ENCODE results near the gene RBPMS2.
A peak's percentile ranks its signal among the peaks of the same experiment; 100 is the strongest.

RBPMS2 gene

DNA sequence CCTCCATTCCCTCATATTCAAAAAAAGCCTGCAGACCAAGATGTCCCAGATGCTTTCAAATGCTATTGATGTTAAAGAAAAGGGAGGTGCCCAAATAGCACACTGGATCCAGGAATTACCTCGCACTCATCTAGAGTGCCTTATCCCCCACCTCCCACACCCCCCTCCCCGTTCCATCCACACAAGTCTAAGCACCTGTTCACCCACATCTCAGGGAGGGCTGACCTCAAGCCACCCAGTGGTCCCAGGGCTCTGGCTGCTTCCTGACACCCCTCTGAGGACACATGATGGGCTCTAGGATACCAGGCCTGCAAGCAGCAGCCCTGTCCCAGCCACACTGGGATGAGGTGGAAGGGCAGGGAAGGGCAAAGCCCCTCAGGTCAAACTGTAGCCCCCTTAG, 4.8 kb downstream of the RBPMS2 start:
- Histone ChIP-seq H3K79me1 (replicated peaks; ENCODE audit: low read length, poor library complexity, severe bottlenecking) (peaks cover 4% of the 10 kb centered on the region), H2AFZ (ENCODE audit: low read depth, low read length) (no peak overlapping the region), H3K36me3 (ENCODE audit: control insufficient read depth in 1 of 2, insufficient read depth in 2 of 2, low read depth in 1 of 2, low read length in 2 of 2) (peaks cover 0 to 5% of the 10 kb centered on the region in 2 experiments), H3K14ac (ENCODE audit: low read length in 2 of 2) (no peak overlapping the region), H4K8ac (ENCODE audit: low read length) (peak overlapping the region; percentile 12), H3K4ac (ENCODE audit: low read depth in 1 of 2, low read length in 2 of 2) (no peak overlapping the region), H3K27me3 (ENCODE audit: control insufficient read depth in 1 of 2, insufficient read depth in 1 of 2, low read length in 2 of 2) (peaks cover 0 to 24% of the 10 kb centered on the region in 2 experiments), H4K91ac (ENCODE audit: low read length) (no peak overlapping the region), H2BK120ac (ENCODE audit: low read depth, low read length) (peak overlapping the region; percentile 19), H3K9ac (ENCODE audit: low read length) (no peak overlapping the region), H3K9me3 (ENCODE audit: control insufficient read depth, low read length) (no peaks in the 10 kb centered on the region), H2BK12ac (ENCODE audit: low read length in 2 of 2) (no peak overlapping the region), H2BK15ac (ENCODE audit: low read depth, poor library complexity, severe bottlenecking) (no peak overlapping the region), H3K4me2 (ENCODE audit: low read length, poor library complexity, severe bottlenecking) (peak overlapping the region; percentile 6), H3K23ac (ENCODE audit: low read length in 2 of 2) (no peak overlapping the region), H3K4me1 (ENCODE audit: control insufficient read depth, insufficient read depth, low read depth, low read length) (peaks cover 16% of the 10 kb centered on the region), H2BK5ac (ENCODE audit: low read depth, low read length, poor library complexity, severe bottlenecking) (no peak overlapping the region), H3K4me3 (ENCODE audit: insufficient read depth in 1 of 2, low read depth in 1 of 2, low read length in 2 of 2) (no peak overlapping the region), H2AK5ac (ENCODE audit: low read length, severe bottlenecking) (no peak overlapping the region), H3K27ac (ENCODE audit: low read length, poor library complexity, severe bottlenecking) (no peak overlapping the region), H3K18ac (ENCODE audit: low read depth in 1 of 2, low read length in 2 of 2) (no peak overlapping the region)
- WGBS = 80% methylated on average over 1 of the region's 2 CpGs
- no peak for DNase-seq

DNA sequence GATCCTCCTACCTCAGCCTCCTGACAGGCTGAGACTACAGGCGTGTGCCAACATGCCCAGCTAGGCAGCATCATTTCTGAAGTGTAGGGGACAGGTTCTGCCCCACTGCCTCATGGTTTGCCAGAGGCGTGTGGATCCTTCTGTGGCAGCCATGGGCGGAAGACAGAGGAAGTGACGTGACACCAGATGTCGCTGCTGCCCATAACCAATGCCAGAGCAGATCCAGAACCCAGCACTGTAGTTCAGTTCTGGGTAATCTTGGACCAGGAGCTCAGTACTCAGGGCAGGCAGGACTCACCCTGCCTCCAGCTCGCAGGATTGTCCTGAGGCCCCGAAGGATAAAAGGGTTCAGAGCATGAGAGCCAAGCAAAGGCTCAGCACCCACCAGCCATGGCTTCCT, 8.2 kb downstream of the RBPMS2 start:
- WGBS = 96% methylated on average over 7 of the region's 7 CpGs
- H2BK120ac ChIP-seq (ENCODE audit: low read depth, low read length) = peak overlapping the region; percentile 61
- no peak overlapping the region for H2BK15ac ChIP-seq (ENCODE audit: low read depth, poor library complexity, severe bottlenecking)
- peak overlapping the region in 1 of 2 experiments; percentile 66 for H2BK12ac ChIP-seq (ENCODE audit: low read length in 2 of 2)
- H3K4me3 ChIP-seq (ENCODE audit: insufficient read depth in 1 of 2, low read depth in 1 of 2, low read length in 2 of 2) = peak overlapping the region in 1 of 2 experiments; percentile 26
- H3K23ac ChIP-seq (ENCODE audit: low read length in 2 of 2) = peak overlapping the region in 1 of 2 experiments; percentile 66
- no peak for DNase-seq
- no peaks in the 10 kb centered on the region for H3K27me3 ChIP-seq (ENCODE audit: control insufficient read depth in 1 of 2, insufficient read depth in 1 of 2, low read length in 2 of 2)
- H3K9me3 ChIP-seq (ENCODE audit: control insufficient read depth, low read length) = no peaks in the 10 kb centered on the region
- peaks cover 0 to 5% of the 10 kb centered on the region in 2 experiments for H3K36me3 ChIP-seq (ENCODE audit: control insufficient read depth in 1 of 2, insufficient read depth in 2 of 2, low read depth in 1 of 2, low read length in 2 of 2)
- no peak overlapping the region for H3K14ac ChIP-seq (ENCODE audit: low read length in 2 of 2)
- peak overlapping the region; percentile 54 for H4K8ac ChIP-seq (ENCODE audit: low read length)
- H2AFZ ChIP-seq (ENCODE audit: low read depth, low read length) = no peak overlapping the region
- no peak overlapping the region for H2BK5ac ChIP-seq (ENCODE audit: low read depth, low read length, poor library complexity, severe bottlenecking)
- H3K4me2 ChIP-seq (ENCODE audit: low read length, poor library complexity, severe bottlenecking) = no peak overlapping the region
- H2AK5ac ChIP-seq (ENCODE audit: low read length, severe bottlenecking) = peak overlapping the region; percentile 32
- H3K4me1 ChIP-seq (ENCODE audit: control insufficient read depth, insufficient read depth, low read depth, low read length) = peaks cover 4% of the 10 kb centered on the region
- no peak overlapping the region for H3K9ac ChIP-seq (ENCODE audit: low read length)
- peaks cover 4% of the 10 kb centered on the region for H3K79me1 ChIP-seq (replicated peaks; ENCODE audit: low read length, poor library complexity, severe bottlenecking)
- H3K4ac ChIP-seq (ENCODE audit: low read depth in 1 of 2, low read length in 2 of 2) = peak overlapping the region in 1 of 2 experiments; percentile 61
- peak overlapping the region; percentile 25 for H4K91ac ChIP-seq (ENCODE audit: low read length)
- H3K27ac ChIP-seq (ENCODE audit: low read length, poor library complexity, severe bottlenecking) = no peak overlapping the region
- H3K18ac ChIP-seq (ENCODE audit: low read depth in 1 of 2, low read length in 2 of 2) = peak overlapping the region in 1 of 2 experiments; percentile 18

DNA sequence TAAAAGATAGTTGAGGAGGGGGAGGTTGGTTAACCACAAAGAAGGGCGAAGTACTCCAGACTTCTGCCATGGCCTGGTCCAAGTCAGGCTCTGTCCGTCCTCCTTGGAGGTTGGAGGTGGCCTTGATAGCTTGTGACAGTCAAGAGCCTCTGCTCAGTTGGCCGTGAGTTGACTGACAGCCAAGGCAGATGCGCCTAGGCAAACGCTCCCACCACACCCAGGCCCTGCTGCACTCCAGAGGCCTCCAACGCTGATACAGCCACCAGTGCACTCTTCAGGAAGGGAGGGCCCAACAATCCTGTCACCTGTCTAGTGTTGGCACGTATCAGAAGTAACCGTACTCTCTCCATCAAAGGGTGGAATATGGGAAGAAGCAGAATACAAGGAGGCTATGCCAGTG, 9.3 kb downstream of the RBPMS2 start:
- Histone ChIP-seq H3K4me3 (ENCODE audit: insufficient read depth in 1 of 2, low read depth in 1 of 2, low read length in 2 of 2) (no peak overlapping the region), H2BK5ac (ENCODE audit: low read depth, low read length, poor library complexity, severe bottlenecking) (no peak overlapping the region), H3K23ac (ENCODE audit: low read length in 2 of 2) (no peak overlapping the region), H3K18ac (ENCODE audit: low read depth in 1 of 2, low read length in 2 of 2) (peak overlapping the region in 1 of 2 experiments; percentile 43), H3K27ac (ENCODE audit: low read length, poor library complexity, severe bottlenecking) (no peak overlapping the region), H3K79me1 (replicated peaks; ENCODE audit: low read length, poor library complexity, severe bottlenecking) (peaks cover 6% of the 10 kb centered on the region), H3K9me3 (ENCODE audit: control insufficient read depth, low read length) (no peaks in the 10 kb centered on the region), H2AK5ac (ENCODE audit: low read length, severe bottlenecking) (no peak overlapping the region), H3K14ac (ENCODE audit: low read length in 2 of 2) (no peak overlapping the region), H3K27me3 (ENCODE audit: control insufficient read depth in 1 of 2, insufficient read depth in 1 of 2, low read length in 2 of 2) (no peaks in the 10 kb centered on the region), H3K36me3 (ENCODE audit: control insufficient read depth in 1 of 2, insufficient read depth in 2 of 2, low read depth in 1 of 2, low read length in 2 of 2) (peaks cover 0 to 5% of the 10 kb centered on the region in 2 experiments), H3K4me2 (ENCODE audit: low read length, poor library complexity, severe bottlenecking) (no peak overlapping the region), H3K9ac (ENCODE audit: low read length) (no peak overlapping the region), H2BK12ac (ENCODE audit: low read length in 2 of 2) (no peak overlapping the region), H3K4me1 (ENCODE audit: control insufficient read depth, insufficient read depth, low read depth, low read length) (peaks cover 4% of the 10 kb centered on the region), H4K8ac (ENCODE audit: low read length) (peak overlapping the region; percentile 41), H2AFZ (ENCODE audit: low read depth, low read length) (no peak overlapping the region), H2BK15ac (ENCODE audit: low read depth, poor library complexity, severe bottlenecking) (no peak overlapping the region), H4K91ac (ENCODE audit: low read length) (peak overlapping the region; percentile 61), H3K4ac (ENCODE audit: low read depth in 1 of 2, low read length in 2 of 2) (no peak overlapping the region), H2BK120ac (ENCODE audit: low read depth, low read length) (no peak overlapping the region)
- no peak for DNase-seq
- 98% methylated on average over 8 of the region's 8 CpGs for WGBS

DNA sequence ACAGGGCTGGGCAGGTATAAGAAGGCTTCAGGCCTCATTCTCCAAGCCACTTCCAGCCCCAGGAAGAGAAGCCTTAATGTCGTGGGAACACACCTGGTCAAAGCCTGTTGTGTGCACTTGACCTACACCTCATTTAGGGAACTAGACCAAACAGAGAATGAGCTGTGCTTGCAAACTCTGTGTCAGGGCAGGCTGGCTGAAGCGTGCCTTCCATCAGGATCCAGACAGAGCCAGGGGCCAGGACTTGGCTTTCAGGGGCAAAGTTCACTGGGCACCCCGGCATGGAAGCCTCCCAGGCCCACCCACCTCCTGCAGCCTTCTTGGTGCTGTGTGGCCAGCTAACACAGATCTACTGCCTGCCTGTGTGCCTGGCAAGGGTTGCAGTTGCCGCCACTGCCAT, 11.5 kb downstream of the RBPMS2 start:
- no peak for DNase-seq
- no peak overlapping the region for H3K9ac ChIP-seq (ENCODE audit: low read length)
- WGBS = 89% methylated on average over 4 of the region's 4 CpGs
- no peak overlapping the region for H3K23ac ChIP-seq (ENCODE audit: low read length in 2 of 2)
- no peak overlapping the region for H3K4me2 ChIP-seq (ENCODE audit: low read length, poor library complexity, severe bottlenecking)
- H2AFZ ChIP-seq (ENCODE audit: low read depth, low read length) = no peak overlapping the region
- no peak overlapping the region for H4K8ac ChIP-seq (ENCODE audit: low read length)
- H2AK5ac ChIP-seq (ENCODE audit: low read length, severe bottlenecking) = no peak overlapping the region
- peaks cover 4% of the 10 kb centered on the region for H3K4me1 ChIP-seq (ENCODE audit: control insufficient read depth, insufficient read depth, low read depth, low read length)
- no peaks in the 10 kb centered on the region for H3K9me3 ChIP-seq (ENCODE audit: control insufficient read depth, low read length)
- H3K27ac ChIP-seq (ENCODE audit: low read length, poor library complexity, severe bottlenecking) = no peak overlapping the region
- H3K79me1 ChIP-seq (replicated peaks; ENCODE audit: low read length, poor library complexity, severe bottlenecking) = peaks cover 6% of the 10 kb centered on the region
- no peak overlapping the region for H3K4me3 ChIP-seq (ENCODE audit: insufficient read depth in 1 of 2, low read depth in 1 of 2, low read length in 2 of 2)
- H2BK120ac ChIP-seq (ENCODE audit: low read depth, low read length) = no peak overlapping the region
- no peak overlapping the region for H3K14ac ChIP-seq (ENCODE audit: low read length in 2 of 2)
- H2BK12ac ChIP-seq (ENCODE audit: low read length in 2 of 2) = no peak overlapping the region
- no peak overlapping the region for H2BK15ac ChIP-seq (ENCODE audit: low read depth, poor library complexity, severe bottlenecking)
- H3K36me3 ChIP-seq (ENCODE audit: control insufficient read depth in 1 of 2, insufficient read depth in 2 of 2, low read depth in 1 of 2, low read length in 2 of 2) = peaks cover 0 to 5% of the 10 kb centered on the region in 2 experiments
- H3K18ac ChIP-seq (ENCODE audit: low read depth in 1 of 2, low read length in 2 of 2) = no peak overlapping the region
- no peaks in the 10 kb centered on the region for H3K27me3 ChIP-seq (ENCODE audit: control insufficient read depth in 1 of 2, insufficient read depth in 1 of 2, low read length in 2 of 2)
- no peak overlapping the region for H4K91ac ChIP-seq (ENCODE audit: low read length)
- no peak overlapping the region for H2BK5ac ChIP-seq (ENCODE audit: low read depth, low read length, poor library complexity, severe bottlenecking)
- H3K4ac ChIP-seq (ENCODE audit: low read depth in 1 of 2, low read length in 2 of 2) = no peak overlapping the region

All from mesenchymal stem cell (in vitro differentiated cells and primary cell).